HepG2 (cell line): ENCODE measurements around the gene KLRG1. TPM values are rescaled to one million over a fixed set of nuclear protein-coding genes. Genes with fewer than 3 reads are reported as not detected.

ENCODE experiments used
- ATAC-seq: fragments of 200-7000 bp; cut with Tn5 transposase; 3 replicates; pipeline ENCODE4 v1.9.1; 2020; ENCODE audit warnings: mild to moderate bottlenecking, moderate library complexity
- BruUV-seq: library from RNA; stranded (reverse); fragments of 400-500 nt; replicated peaks from 2 replicates; lab custom pipeline; 2021; lab: Mats Ljungman, UMichigan
- CTCF ChIA-PET: fragments of 300-600 bp; formaldehyde crosslinking; extraction: SDS; loops from one replicate; lab custom pipeline; 2021; ENCODE audit warnings: low total read pairs, inconsistent platforms, low intra/inter-chr PET ratio; lab: Yijun Ruan, JAX
- POLR2A ChIA-PET: fragments of 350-600 bp; sonication (Branson Sonifier 250); formaldehyde crosslinking; loops from one replicate; lab custom pipeline; 2020; ENCODE audit warnings: antibody characterized with exemption, inconsistent platforms; lab: Yijun Ruan, JAX
- DNase-seq: peaks from one replicate; pipeline ENCODE4 v3.0.0-alpha.2; 2015; ENCODE audit warnings: low spot score
- FAIRE-seq: peaks from 3 replicates; lab custom pipeline; 2011; peaks lifted over from hg19 to GRCh38; lab: Jason Lieb, UNC
- H2AFZ ChIP-seq: one replicate; pipeline ENCODE4 v1.6.1; 2011; ENCODE audit warnings: low read length, inconsistent platforms
- H3K27ac ChIP-seq: fragments of 300-600 bp; 3 replicates; pipeline ENCODE4 v1.8.0; 2011; ENCODE audit warnings: mixed run types, mild to moderate bottlenecking, mixed read lengths, low read length, inconsistent platforms; ENCODE audit not compliant: insufficient read depth; ENCODE audit errors: extremely low read length
- H3K27me3 ChIP-seq, 2 experiments: fragments of 200-600 bp in 1 of 2; 2 replicates in 1 of 2; 3 replicates in 1 of 2; pipeline versions ENCODE4 v1.6.0 to v1.8.0; 2011; ENCODE audit warnings: low read length in 2 of 2, mild to moderate bottlenecking in 2 of 2, moderate library complexity in 2 of 2, inconsistent platforms in 1 of 2; ENCODE audit not compliant: insufficient read depth in 2 of 2, control insufficient read depth in 1 of 2
- H3K36me3 ChIP-seq, 2 experiments: fragments of 200-600 bp in 1 of 2; replicated peaks in 1 of 2; 2 replicates in 1 of 2; 3 replicates in 1 of 2; pipeline versions ENCODE4 v1.5.1 to v1.8.0; 2011; ENCODE audit warnings: low read length in 2 of 2, inconsistent platforms in 1 of 2; ENCODE audit not compliant: insufficient read depth in 2 of 2, control insufficient read depth in 1 of 2
- H3K4me1 ChIP-seq: 2 replicates; pipeline ENCODE4 v1.5.1; 2012; ENCODE audit warnings: low read length, inconsistent platforms; ENCODE audit not compliant: insufficient read depth
- H3K4me2 ChIP-seq: 2 replicates; pipeline ENCODE4 v1.6.0; 2011; ENCODE audit warnings: low read depth, low read length, inconsistent platforms
- H3K4me3 ChIP-seq, 3 experiments: fragments of 200-600 bp in 1 of 3; sonication (generic), shearing (Covaris generic) in 1 of 3; replicated peaks in 1 of 3; 2 replicates each; pipeline ENCODE4 v1.5.1; 2011 to 2016; ENCODE audit warnings: low read length in 3 of 3, inconsistent platforms in 2 of 3, low read depth in 2 of 3, mild to moderate bottlenecking in 2 of 3, control low read depth in 1 of 3, mixed read lengths in 1 of 3; ENCODE audit not compliant: insufficient read depth in 1 of 3
- H3K79me2 ChIP-seq: one replicate; pipeline ENCODE4 v1.6.1; 2011; ENCODE audit warnings: low read length, inconsistent platforms; ENCODE audit not compliant: insufficient read depth
- H3K9ac ChIP-seq: 2 replicates; pipeline ENCODE4 v1.6.0; 2011; ENCODE audit warnings: mild to moderate bottlenecking, low read depth, low read length, inconsistent platforms; ENCODE audit not compliant: insufficient read depth
- H3K9me3 ChIP-seq: 2 replicates; pipeline ENCODE4 v1.5.1; 2012; ENCODE audit warnings: mild to moderate bottlenecking, low read length
- H4K20me1 ChIP-seq: 2 replicates; pipeline ENCODE4 v1.6.0; 2011; ENCODE audit warnings: inconsistent platforms, mild to moderate bottlenecking, low read length, moderate library complexity; ENCODE audit not compliant: insufficient read depth
- ATF7 ChIP-seq, 2 experiments: fragments of 450-650 bp in 1 of 2; sonication (generic) in 1 of 2; formaldehyde crosslinking in 1 of 2; IDR thresholded peaks; 2 replicates each; pipeline versions ENCODE4 v1.4.0 to v1.6.1; 2016 to 2020; ENCODE audit warnings: antibody characterized with exemption in 1 of 2, mild to moderate bottlenecking in 1 of 2, missing genetic modification reagents in 1 of 2
- GTF2F1 ChIP-seq: fragments of 150-350 bp; IDR thresholded peaks from 2 replicates; pipeline ENCODE4 v1.6.1; 2014; ENCODE audit warnings: low read length
- ZNF562 ChIP-seq: sonication (generic); formaldehyde crosslinking; IDR thresholded peaks from 2 replicates; pipeline ENCODE4 v1.8.0; 2022; ENCODE audit warnings: missing genetic modification reagents, borderline replicate concordance
- ZNF644 ChIP-seq: IDR thresholded peaks from 2 replicates; pipeline ENCODE4 v1.6.1; 2016; ENCODE audit warnings: low read depth
- ZNF737 ChIP-seq: sonication (generic); formaldehyde crosslinking; IDR thresholded peaks from 2 replicates; pipeline ENCODE4 v1.5.0; 2020; ENCODE audit warnings: missing genetic modification reagents, mild to moderate bottlenecking, borderline replicate concordance
- ZNF83 ChIP-seq: sonication (generic); formaldehyde crosslinking; IDR thresholded peaks from 2 replicates; pipeline ENCODE4 v1.4.0; 2020; ENCODE audit warnings: missing genetic modification reagents, mild to moderate bottlenecking, borderline replicate concordance
- WGBS: methylation state at CpG from one replicate; pipeline ENCODE4 v1.1.6; 2017; ENCODE audit warnings: low lambda C conversion rate; 5-methylcytosine and 5-hydroxymethylcytosine counted together
- in situ Hi-C: cut with HindIII; loops from 2 replicates; pipeline ENCODE4 v1.10.0; 2017; ENCODE audit warnings: low pct_unique_long_range_greater_than_20kb; ENCODE audit not compliant: extremely low pct_ligation_motif_present
- intact Hi-C: fragments of 100-400 bp; cut with micrococcal nuclease; formaldehyde crosslinking; loops from one replicate; pipeline ENCODE4 v1.10.0; 2022; ENCODE audit not compliant: unreplicated experiment
- polyA plus RNA-seq, 8 experiments: library from polyadenylated mRNA; depleted of rRNA in 3 of 8; stranded (reverse) in 7 of 8; unstranded in 1 of 8; fragments of >200 nt; fragmentation: Illumina TruSeq in 4 of 8; extraction: Trizol in 4 of 8; gene quantifications; 2 replicates each; pipeline versions ENCODE4 v1.2.1 to v1.2.3, GENCODE V29; 2011 to 2016; ENCODE audit warnings: low read depth in 4 of 8, missing spikeins in 1 of 8, mixed read lengths in 1 of 8; ENCODE audit not compliant: insufficient read depth in 1 of 8
- total RNA-seq, 5 experiments: library from RNA; depleted of rRNA; stranded (reverse); fragments of >200 nt; fragmentation: Illumina TruSeq; extraction: Trizol; gene quantifications; 2 replicates each; pipeline ENCODE4 v1.2.3, GENCODE V29; 2016; ENCODE audit warnings: low read depth in 1 of 5
- TF ChIP-seq, protein P1 (sequence below): sonication (generic); formaldehyde crosslinking; conservative IDR thresholded peaks from 2 replicates; pipeline ENCODE4 v1.4.0; 2020; ENCODE audit warnings: mild to moderate bottlenecking, missing genetic modification reagents, moderate library complexity

Gene KLRG1
- total and polyA plus RNA-seq, 2 of the 13 experiments (the other 11 are each of a cell fraction or from before 2014, with no cell fraction given) = 1.2 to 1.7 TPM

DNA sequence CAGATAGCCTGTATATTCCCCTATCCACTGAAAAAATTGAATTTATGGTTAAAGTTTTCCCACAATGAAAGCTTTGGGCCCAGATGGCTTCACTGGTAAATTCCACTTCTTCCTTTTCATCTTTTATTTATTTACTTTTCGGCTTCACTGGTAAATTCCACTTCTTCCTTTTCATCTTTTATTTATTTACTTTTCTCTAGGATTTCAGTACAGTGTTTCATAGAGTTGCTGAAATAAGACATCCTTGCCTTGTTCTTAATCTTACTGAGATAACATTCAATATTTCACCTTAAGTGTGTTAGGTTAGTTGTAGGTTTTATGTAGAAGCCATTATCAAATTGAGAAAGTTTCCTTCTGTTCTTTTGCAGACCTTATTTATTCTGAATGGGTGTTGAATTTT is 18.9 kb upstream of the KLRG1 start (continued):
- TF ChIP-seq, protein P1, sequence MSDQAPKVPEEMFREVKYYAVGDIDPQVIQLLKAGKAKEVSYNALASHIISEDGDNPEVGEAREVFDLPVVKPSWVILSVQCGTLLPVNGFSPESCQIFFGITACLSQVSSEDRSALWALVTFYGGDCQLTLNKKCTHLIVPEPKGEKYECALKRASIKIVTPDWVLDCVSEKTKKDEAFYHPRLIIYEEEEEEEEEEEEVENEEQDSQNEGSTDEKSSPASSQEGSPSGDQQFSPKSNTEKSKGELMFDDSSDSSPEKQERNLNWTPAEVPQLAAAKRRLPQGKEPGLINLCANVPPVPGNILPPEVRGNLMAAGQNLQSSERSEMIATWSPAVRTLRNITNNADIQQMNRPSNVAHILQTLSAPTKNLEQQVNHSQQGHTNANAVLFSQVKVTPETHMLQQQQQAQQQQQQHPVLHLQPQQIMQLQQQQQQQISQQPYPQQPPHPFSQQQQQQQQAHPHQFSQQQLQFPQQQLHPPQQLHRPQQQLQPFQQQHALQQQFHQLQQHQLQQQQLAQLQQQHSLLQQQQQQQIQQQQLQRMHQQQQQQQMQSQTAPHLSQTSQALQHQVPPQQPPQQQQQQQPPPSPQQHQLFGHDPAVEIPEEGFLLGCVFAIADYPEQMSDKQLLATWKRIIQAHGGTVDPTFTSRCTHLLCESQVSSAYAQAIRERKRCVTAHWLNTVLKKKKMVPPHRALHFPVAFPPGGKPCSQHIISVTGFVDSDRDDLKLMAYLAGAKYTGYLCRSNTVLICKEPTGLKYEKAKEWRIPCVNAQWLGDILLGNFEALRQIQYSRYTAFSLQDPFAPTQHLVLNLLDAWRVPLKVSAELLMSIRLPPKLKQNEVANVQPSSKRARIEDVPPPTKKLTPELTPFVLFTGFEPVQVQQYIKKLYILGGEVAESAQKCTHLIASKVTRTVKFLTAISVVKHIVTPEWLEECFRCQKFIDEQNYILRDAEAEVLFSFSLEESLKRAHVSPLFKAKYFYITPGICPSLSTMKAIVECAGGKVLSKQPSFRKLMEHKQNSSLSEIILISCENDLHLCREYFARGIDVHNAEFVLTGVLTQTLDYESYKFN (CRISPR knock-in tag) = 0 out of 2 replicates have a peak, but pooled peaks have one; percentile 33
- no peak for TF ChIP-seq GTF2F1
- no peak for TF ChIP-seq ZNF644 (CRISPR knock-in tag)
- TF ChIP-seq, all 625 proteins: peak for 5

DNA sequence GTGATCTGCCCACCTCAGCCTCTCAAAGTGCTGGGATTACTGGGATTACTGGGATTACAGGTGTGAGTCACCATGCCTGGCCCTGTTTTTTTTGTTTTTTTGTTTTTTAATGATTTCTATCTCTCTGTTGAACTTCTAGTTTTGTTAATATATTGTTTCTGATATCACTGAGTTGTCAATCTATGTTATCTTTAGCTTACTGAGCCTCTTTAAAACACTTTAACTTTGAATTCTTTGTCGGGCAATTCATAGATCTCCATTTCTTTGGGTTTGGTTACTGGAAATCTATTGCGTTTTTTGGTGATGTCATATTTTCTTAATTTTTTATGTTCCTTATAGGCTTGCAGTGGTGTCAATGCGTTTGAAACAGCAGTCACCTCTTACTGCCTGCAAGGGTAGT is 9.2 kb upstream of the KLRG1 start:
- in situ Hi-C loops (no loop called here), intact Hi-C loops (no loop called here)
- no peak for TF ChIP-seq ZNF562 (CRISPR knock-in tag)
- TF ChIP-seq ZNF83 (CRISPR knock-in tag) = no peak
- TF ChIP-seq ATF7 (IDR thresholded peaks at IDR 0.05) = peak; percentile 62
- TF ChIP-seq ATF7 (CRISPR knock-in tag; IDR thresholded peaks at IDR 0.05) = no peak
- no peak for TF ChIP-seq ZNF737
- ATAC-seq (no peak), FAIRE-seq (no peak), DNase-seq (no peak)
- ChIA-PET POLR2A (no interaction called here), CTCF (no interaction called here)
- no peaks in the 10 kb centered on the region for H3K27me3 ChIP-seq
- H3K36me3 ChIP-seq = no peaks in the 10 kb centered on the region
- no peaks in the 10 kb centered on the region for H3K9me3 ChIP-seq
- no TSS peak for BruUV-seq
- H3K4me2 ChIP-seq = no peak overlapping the region
- no peak overlapping the region for H3K4me3 ChIP-seq
- WGBS = 33% methylated on average over 3 of the region's 3 CpGs
- no peaks in the 10 kb centered on the region for H3K79me2 ChIP-seq
- no peaks in the 10 kb centered on the region for H4K20me1 ChIP-seq
- H3K9ac ChIP-seq = no peak overlapping the region
- no peak overlapping the region for H3K27ac ChIP-seq
- H2AFZ ChIP-seq = no peak overlapping the region
- no peaks in the 10 kb centered on the region for H3K4me1 ChIP-seq
